ENCODE measurements around the gene PAGE3.

Gene PAGE3

GRCh38 chrX:55264816-55265215 is at the start of gene PAGE3:
Gene PAGE3 (minus strand): TSS chrX:55264916. CDS start chrX:55263903, 1,013 bp downstream.
- no peak for DNase-seq

- DNase-seq: no peak
Observed at GRCh38 chrX:55312655-55313054, 47.9 kb upstream of the PAGE3 start.

GRCh38 chrX:55290963-55291362 is 26.2 kb upstream of the PAGE3 start:
- no peak for DNase-seq

GRCh38 chrX:55279832-55280231 is 15.1 kb upstream of the PAGE3 start:
- no peak for DNase-seq

GRCh38 chrX:55260806-55261205 is 3.9 kb downstream of the PAGE3 start:
- DNase-seq: no peak

GRCh38 chrX:55253528-55253927 is 11.2 kb downstream of the PAGE3 start:
- no peak for DNase-seq

- no peak for DNase-seq
Observed at GRCh38 chrX:55240788-55241340, 23.9 kb downstream of the PAGE3 start.

- no peak for DNase-seq
Observed at GRCh38 chrX:55220119-55220794, 44.5 kb downstream of the PAGE3 start, which contains the start of gene PAGE5. Gene PAGE5 (plus strand): TSS chrX:55220346. CDS start chrX:55221383, 1,037 bp downstream.

GRCh38 chrX:55213381-55213780 is 51.3 kb downstream of the PAGE3 start:
- no peak for DNase-seq

GRCh38 chrX:55210931-55211677 is 53.6 kb downstream of the PAGE3 start:
- no peak for DNase-seq
